ENCODE data around the gene NOS3. TPM values are rescaled to one million over a fixed set of nuclear protein-coding genes. Genes with fewer than 3 reads are reported as not detected.

Gene NOS3
- total and polyA plus RNA-seq, 9 of the 15 experiments (the other 6 are each of a cell fraction or from before 2014, with no cell fraction given), result 1.1 to 121 (median 23.6) TPM

- TF ChIP-seq ELF4 (CRISPR knock-in tag; IDR thresholded peaks at IDR 0.05) (peak; percentile 75), PHB2 (IDR thresholded peaks at IDR 0.05; ENCODE audit: low read depth) (no peak; the same call in 1 of the 2 replicates), ZNF609 (CRISPR knock-in tag; IDR thresholded peaks at IDR 0.05; ENCODE audit: borderline replicate concordance) (no peak), ZNF436 (CRISPR knock-in tag; IDR thresholded peaks at IDR 0.05) (no peak), POU5F1 (IDR thresholded peaks at IDR 0.05; ENCODE audit: borderline replicate concordance, low read depth, low read length, partially characterized antibody) (no peak), CBX2 (IDR thresholded peaks at IDR 0.05; ENCODE audit: insufficient read depth, low read length, poor library complexity, severe bottlenecking) (no peak), PRDM10 (IDR thresholded peaks at IDR 0.05; ENCODE audit: partially characterized antibody) (peak; percentile 31), HMG20B (CRISPR knock-in tag; IDR thresholded peaks at IDR 0.05) (peak; percentile 94; the same call in 1 of the 2 replicates), ATF7 (IDR thresholded peaks at IDR 0.05) (peak; percentile 17; the same call in 1 of the 2 replicates), ZNF592 (IDR thresholded peaks at IDR 0.05) (peak; percentile 97), HDGF (IDR thresholded peaks at IDR 0.05) (no peak; the same call in 1 of the 2 replicates)
- TF ChIP-seq, protein P1, sequence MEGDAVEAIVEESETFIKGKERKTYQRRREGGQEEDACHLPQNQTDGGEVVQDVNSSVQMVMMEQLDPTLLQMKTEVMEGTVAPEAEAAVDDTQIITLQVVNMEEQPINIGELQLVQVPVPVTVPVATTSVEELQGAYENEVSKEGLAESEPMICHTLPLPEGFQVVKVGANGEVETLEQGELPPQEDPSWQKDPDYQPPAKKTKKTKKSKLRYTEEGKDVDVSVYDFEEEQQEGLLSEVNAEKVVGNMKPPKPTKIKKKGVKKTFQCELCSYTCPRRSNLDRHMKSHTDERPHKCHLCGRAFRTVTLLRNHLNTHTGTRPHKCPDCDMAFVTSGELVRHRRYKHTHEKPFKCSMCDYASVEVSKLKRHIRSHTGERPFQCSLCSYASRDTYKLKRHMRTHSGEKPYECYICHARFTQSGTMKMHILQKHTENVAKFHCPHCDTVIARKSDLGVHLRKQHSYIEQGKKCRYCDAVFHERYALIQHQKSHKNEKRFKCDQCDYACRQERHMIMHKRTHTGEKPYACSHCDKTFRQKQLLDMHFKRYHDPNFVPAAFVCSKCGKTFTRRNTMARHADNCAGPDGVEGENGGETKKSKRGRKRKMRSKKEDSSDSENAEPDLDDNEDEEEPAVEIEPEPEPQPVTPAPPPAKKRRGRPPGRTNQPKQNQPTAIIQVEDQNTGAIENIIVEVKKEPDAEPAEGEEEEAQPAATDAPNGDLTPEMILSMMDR (IDR thresholded peaks at IDR 0.05 in 2 of 3, conservative IDR thresholded peaks at IDR 0.05 in 1 of 3; ENCODE audit: insufficient read depth in 2 of 3, low read depth in 1 of 3, low read length in 3 of 3), result no peak; a peak in 1 of 6 replicates
Measured at GRCh38 chr7:150994141-150994837, 3.5 kb downstream of the NOS3 start (continued).

All from K562 (cell line).